ENCODE data around the gene MEIS1.

The MEIS1 gene

GRCh38 chr2:66512626-66513025 is 77.7 kb downstream of the MEIS1 start:
- FAIRE-seq: no peak

DNA sequence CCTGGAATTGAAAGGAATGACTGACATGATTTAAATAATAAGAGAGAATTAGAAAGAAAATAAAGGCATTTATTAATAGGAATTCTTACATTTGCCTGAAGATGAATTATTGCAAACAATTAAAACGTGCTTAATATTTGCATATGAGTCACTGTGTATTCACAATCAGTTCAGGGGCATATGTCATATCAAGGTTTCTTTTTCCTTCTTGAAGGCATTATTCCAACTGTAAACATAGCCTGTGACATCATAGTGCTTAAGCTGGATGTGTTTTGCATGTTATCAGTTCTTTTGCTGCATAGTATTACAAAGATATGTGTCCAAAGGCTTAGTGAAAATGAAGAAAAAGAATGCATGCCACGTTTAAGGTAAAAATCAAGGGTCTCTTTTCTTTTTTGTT is 80.8 kb downstream of the MEIS1 start:
- FAIRE-seq: no peak

- no peak for FAIRE-seq
Observed at GRCh38 chr2:66516499-66516898, 81.6 kb downstream of the MEIS1 start.

DNA sequence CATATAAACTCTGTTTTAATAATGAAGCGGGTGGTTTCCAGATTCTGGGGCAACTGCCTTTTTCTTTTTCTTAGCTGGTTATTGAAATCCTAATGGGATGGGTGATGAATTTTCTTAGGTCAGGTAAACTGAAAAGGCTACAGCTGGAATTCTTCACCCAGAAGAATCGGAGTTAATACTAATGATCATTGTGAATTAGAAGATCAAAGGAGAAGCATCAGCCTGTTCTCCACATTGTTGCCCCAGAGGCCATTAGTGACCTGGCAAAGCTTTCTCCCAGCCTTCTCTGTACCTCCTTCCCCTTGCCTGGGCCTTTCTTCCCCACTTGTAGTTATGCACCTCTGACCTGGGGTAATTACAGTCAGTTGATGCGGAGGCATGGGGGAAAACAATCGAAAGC is 82.8 kb downstream of the MEIS1 start:
- no peak for FAIRE-seq

DNA sequence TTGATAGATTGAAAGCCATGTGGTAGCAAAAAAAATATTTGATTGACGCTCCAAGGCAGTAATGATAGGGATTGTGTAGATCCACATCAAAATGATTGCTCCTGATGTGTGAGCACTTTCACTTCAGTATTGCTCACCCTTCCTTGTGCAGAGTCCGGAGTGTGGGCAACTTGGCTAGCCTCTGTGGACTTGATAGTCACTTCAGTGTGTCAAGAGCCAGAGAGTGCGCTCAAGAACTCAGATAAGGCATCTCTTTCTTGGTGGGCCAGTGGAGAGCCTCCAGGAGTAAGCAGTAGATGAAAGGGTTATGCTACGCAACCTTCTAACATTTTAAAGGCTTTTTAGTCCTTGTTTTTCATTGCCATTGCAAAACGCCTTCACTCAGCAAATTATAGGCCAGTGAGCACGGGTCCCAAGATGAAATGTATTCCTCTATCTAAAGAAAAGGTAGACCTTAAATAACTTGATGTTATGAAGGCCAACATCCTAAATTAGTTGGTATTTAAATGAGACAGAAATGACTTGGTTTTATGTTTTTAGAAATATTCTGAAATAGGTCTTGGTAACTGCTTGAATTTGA is 84.4 kb downstream of the MEIS1 start:
- no peak for FAIRE-seq

DNA sequence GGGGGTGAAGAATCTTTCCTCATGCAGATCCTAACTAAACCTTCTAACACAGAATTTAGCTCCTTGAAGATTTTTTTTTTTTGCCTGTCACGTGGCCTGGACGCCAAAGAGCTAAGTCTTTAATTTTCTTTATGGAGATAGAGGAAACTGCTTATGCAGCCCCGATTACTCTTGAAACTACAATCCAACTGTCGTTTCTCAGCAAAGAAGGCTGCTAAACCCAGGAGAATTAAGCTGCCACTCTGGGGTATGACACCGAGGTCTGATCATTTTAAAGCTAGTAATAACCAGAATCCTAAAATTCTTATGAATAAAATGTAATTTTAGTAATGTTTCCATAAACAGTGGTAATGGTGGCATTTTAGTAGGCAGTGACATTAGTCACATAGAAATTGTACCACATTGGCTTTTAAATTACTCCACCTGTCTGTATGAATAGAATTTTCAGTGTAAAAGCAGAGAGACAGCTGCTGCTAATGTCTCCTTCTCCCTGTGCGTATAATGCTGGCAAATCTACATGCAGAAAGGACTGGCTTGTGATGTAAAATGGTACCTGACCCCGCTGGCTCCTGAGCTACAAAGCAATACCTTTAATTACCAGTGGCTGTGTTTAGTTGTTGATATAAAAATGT is 86.5 kb downstream of the MEIS1 start:
- FAIRE-seq: no peak

- FAIRE-seq: no peak
Observed at GRCh38 chr2:66522611-66523376, 87.9 kb downstream of the MEIS1 start.

GRCh38 chr2:66523377-66523969 is 88.5 kb downstream of the MEIS1 start:
- no peak for FAIRE-seq

- no peak for FAIRE-seq
Observed at GRCh38 chr2:66523990-66524389, 89.1 kb downstream of the MEIS1 start.

DNA sequence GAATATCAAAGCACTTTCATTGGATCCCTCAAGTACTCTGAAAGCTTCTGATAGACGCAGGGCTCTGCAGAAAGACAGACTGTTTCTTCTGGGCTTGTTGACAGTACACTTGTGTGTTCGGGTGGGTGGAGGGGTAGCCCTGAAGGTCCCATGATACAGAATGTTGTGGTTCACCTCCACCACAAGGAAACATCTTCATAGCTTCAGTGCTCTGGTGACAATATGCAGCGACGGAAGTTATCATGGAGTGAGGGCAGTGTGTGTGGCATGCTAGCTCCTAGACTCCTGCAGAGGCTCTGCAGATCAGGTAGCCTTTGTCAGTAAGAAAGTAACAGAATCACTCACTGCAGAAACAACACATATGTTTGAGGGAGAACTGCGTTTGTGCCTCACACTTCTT is 90.7 kb downstream of the MEIS1 start:
- no peak for FAIRE-seq

- FAIRE-seq: no peak
Observed at GRCh38 chr2:66526180-66526579, 91.3 kb downstream of the MEIS1 start.

DNA sequence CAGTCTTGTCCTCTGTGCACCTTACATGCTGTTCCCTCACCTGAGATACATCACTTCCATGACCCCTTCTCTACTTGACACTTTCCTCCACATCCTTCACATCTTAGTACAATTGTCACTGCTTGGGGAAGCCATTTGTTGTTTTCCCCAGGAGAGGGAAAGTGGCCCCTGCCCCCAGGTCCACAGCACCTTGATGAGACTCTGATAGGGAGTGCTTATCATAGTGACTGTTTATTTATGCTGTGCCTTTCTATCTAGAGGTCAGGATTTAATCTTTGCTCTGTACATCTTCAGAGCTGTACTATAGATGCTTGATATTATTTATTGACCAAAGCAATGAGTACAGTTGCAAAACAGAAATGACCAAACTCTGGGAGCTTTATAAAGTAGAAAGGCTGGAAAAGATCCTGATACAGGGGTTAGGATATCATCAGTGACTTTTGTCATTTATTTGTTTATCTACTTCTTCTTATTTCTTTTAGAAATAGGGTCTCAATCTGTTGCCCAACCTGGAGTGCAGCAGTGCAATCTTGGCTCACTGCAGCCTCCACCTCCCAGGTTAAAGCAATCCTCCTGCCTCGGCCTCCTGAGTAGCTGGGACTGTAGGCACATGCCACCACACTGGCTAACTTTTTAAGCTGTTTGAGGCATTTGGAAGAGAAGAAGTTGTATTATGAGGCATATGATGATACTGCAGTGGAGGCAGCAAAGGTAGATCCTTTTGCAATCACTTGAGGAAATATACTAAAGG is 94.2 kb downstream of the MEIS1 start:
- no peak for FAIRE-seq

- FAIRE-seq: no peak
Observed at GRCh38 chr2:66530651-66531050, 95.7 kb downstream of the MEIS1 start.

- FAIRE-seq: no peak
Observed at GRCh38 chr2:66531155-66531554, 96.2 kb downstream of the MEIS1 start.

DNA sequence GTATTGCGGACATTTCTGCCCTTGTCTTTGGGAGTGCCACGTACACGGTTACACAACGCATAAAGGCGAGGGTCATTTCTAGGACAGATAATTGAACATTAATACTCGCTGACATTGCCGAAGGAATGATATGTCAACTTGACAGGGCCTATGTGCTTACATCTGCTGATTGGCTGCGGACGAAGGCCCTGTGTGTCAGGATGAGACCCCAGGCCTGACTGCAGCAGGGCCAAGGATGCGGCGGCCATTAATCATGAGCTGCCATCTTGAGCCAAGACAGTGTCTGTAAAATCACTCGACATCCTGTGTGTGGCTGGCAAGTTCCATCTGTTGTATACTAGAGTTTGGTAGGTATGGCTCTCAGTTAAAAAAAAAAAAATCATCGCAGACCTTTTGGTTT is 96.6 kb downstream of the MEIS1 start:
- FAIRE-seq: no peak

DNA sequence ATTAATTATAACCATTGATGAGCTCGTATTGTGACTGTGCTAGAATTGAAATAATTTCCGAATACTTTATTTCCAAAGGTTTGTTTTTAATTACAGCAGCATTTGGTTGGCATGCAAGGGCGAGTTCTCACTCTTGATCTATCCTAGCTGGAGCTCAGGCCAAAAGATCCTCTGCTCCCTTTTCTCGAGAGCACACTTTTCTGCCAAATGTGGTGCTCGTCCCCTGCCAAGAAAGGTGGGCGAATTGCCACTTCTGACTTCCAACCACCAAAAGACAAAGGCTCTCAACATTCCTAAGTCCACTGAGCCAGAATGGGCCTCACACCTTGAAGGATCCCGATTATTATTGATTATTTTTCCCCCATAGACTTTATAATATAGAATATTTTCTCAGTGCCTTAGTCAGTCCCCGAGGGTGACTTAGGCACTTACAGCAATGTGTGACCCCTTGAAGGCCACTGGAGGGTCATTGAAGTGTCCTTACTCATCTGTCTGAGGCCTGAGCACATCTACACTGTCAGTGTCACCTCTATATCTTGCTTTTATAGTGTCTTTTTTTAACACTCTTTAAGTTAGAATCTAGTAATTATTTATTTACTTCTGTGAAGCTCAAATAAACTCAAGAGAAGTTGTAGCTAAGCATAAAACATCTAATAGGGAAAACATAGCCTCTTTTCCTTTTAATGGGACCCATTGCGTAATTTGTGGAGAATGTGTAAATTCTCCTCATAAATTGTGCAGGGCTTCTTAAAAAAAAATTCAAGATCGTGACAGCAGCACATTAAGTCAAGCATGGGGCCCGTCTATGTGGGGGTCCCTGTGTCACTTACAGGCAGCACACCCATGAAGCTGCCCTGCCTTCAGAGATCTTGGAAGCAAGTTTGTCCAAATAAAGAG is 98.3 kb downstream of the MEIS1 start:
- no peak for FAIRE-seq

DNA sequence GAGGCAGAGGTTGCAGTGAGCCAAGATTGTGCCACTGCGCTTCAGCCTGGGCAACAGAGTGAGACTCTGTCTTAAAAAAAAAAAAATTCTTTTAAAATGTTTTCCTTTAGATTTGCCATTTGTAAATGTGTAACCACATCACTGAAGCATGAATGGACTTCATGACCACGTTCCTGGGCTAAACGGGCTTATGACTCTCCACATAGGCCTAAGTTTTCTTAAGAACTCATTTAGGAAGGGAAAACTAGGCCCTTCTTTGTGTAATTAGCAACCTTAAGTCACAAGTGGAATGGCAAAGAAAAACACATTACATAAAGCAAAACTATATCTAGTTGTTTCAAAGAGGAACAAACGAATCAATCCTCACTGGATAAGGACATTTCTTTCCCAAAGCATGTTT is 99.5 kb downstream of the MEIS1 start:
- no peak for FAIRE-seq

GRCh38 chr2:66535574-66536289 is 100.8 kb downstream of the MEIS1 start:
- FAIRE-seq: no peak

- no peak for FAIRE-seq
Observed at GRCh38 chr2:66536290-66536673, 101.4 kb downstream of the MEIS1 start.

- no peak for FAIRE-seq
Observed at GRCh38 chr2:66536997-66537396, 102.1 kb downstream of the MEIS1 start.

GRCh38 chr2:66538291-66538690 is 103.4 kb downstream of the MEIS1 start:
- FAIRE-seq: no peak

DNA sequence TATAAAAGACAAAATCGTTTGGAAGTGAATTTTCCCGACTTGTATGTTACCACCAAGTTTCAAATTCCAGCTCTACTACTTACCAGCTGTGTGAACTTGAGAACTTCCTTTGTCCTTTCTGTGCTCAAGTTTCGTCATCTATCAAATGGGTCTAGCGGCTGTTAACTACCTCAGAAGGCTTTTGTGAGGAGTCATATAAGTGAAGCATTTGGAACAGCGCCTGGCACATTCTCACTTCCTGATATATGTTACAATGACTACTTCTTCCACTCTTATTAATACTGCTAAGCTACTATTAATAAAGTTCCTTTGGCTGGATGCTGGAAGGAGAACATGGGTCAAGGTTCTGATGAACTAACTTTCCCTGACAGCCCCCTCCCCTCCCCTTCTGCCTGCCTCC is 104.5 kb downstream of the MEIS1 start:
- FAIRE-seq: no peak

Data from A204.1 (cell line).